GM12878 (cell line): ENCODE data around the gene CHRNA3. TPM values are rescaled to one million over a fixed set of nuclear protein-coding genes. Genes with fewer than 3 reads are reported as not detected.

Experiments
- ATAC-seq: fragments of 200-7000 bp; cut with Tn5 transposase; 3 replicates; pipeline ENCODE4 v1.9.1; 2020; ENCODE audit warnings: mild to moderate bottlenecking, moderate library complexity
- BruUV-seq: library from RNA; stranded (reverse); fragments of 400-500 nt; replicated peaks from 2 replicates; lab custom pipeline; 2021; lab: Mats Ljungman, UMichigan
- CTCF ChIA-PET: fragments of 300-600 bp; sonication (Branson Sonifier 250); formaldehyde crosslinking; extraction: SDS; loops from one replicate; lab custom pipeline; 2021; ENCODE audit warnings: inconsistent platforms; lab: Yijun Ruan, JAX
- POLR2A ChIA-PET: fragments of 350-600 bp; formaldehyde crosslinking; extraction: SDS; loops from one replicate; lab custom pipeline; 2021; ENCODE audit warnings: inconsistent platforms; lab: Charles Lee
- RAD21 ChIA-PET: fragments of 300-600 bp; sonication (Branson Sonifier 250); formaldehyde crosslinking; loops from one replicate; lab custom pipeline; 2023; ENCODE audit warnings: antibody characterized with exemption; ENCODE audit not compliant: unreplicated experiment; lab: Charles Lee
- SMC1A ChIA-PET: fragments of 300-600 bp; sonication (Branson Sonifier 250); formaldehyde crosslinking; loops from one replicate; lab custom pipeline; 2023; ENCODE audit not compliant: unreplicated experiment, uncharacterized antibody; lab: Charles Lee
- DNase-seq: peaks from one replicate; pipeline ENCODE4 v3.0.0-alpha.2; 2011; ENCODE audit warnings: low read depth, low spot score
- FAIRE-seq: peaks from 3 replicates; lab custom pipeline; 2011; peaks lifted over from hg19 to GRCh38; lab: Jason Lieb, UNC
- H2AFZ ChIP-seq: 2 replicates; pipeline ENCODE4 v1.6.0; 2011; ENCODE audit warnings: low read depth, low read length, control low read depth; ENCODE audit not compliant: control insufficient read depth
- H3K27ac ChIP-seq: 2 replicates; pipeline ENCODE4 v1.5.1; 2011; ENCODE audit warnings: control low read depth; ENCODE audit not compliant: control insufficient read depth, insufficient read depth
- H3K27me3 ChIP-seq, 2 experiments: replicated peaks in 1 of 2; 2 replicates each; pipeline versions ENCODE4 v1.6.0 to v1.6.1; 2011; ENCODE audit warnings: low read length in 1 of 2; ENCODE audit not compliant: control insufficient read depth in 2 of 2, insufficient read depth in 2 of 2
- H3K36me3 ChIP-seq, 2 experiments: 2 replicates each; pipeline ENCODE4 v1.5.1; 2011; ENCODE audit warnings: low read length in 1 of 2; ENCODE audit not compliant: control insufficient read depth in 2 of 2, insufficient read depth in 2 of 2
- H3K4me1 ChIP-seq: 2 replicates; pipeline ENCODE4 v1.6.1; 2011; ENCODE audit warnings: mild to moderate bottlenecking, low read length, moderate library complexity, mixed read lengths; ENCODE audit not compliant: control insufficient read depth, insufficient read depth
- H3K4me2 ChIP-seq: 2 replicates; pipeline ENCODE4 v1.6.0; 2011; ENCODE audit warnings: control low read depth; ENCODE audit not compliant: control insufficient read depth, insufficient read depth
- H3K4me3 ChIP-seq: fragments of 200-600 bp; sonication (generic); 2 replicates; pipeline ENCODE4 v1.5.1; 2016
- H3K79me2 ChIP-seq: 2 replicates; pipeline ENCODE4 v1.6.0; 2011; ENCODE audit warnings: low read length; ENCODE audit not compliant: control insufficient read depth, insufficient read depth
- H3K9ac ChIP-seq: 2 replicates; pipeline ENCODE4 v1.8.0; 2011; ENCODE audit warnings: low read length, control low read depth, mixed read lengths; ENCODE audit not compliant: control insufficient read depth, insufficient read depth
- H3K9me3 ChIP-seq: replicated peaks from 3 replicates; pipeline ENCODE4 v1.5.1; 2011; ENCODE audit warnings: mild to moderate bottlenecking, low read length; ENCODE audit not compliant: control insufficient read depth, insufficient read depth
- H4K20me1 ChIP-seq: 2 replicates; pipeline ENCODE4 v1.6.0; 2011; ENCODE audit not compliant: control insufficient read depth, insufficient read depth
- BCL11A ChIP-seq: IDR thresholded peaks from 2 replicates; pipeline ENCODE4 v1.6.1; 2011; ENCODE audit warnings: low read depth, low read length
- CBX3 ChIP-seq: fragments of 200-600 bp; sonication (generic); IDR thresholded peaks from 2 replicates; pipeline ENCODE4 v1.6.1; 2016; ENCODE audit warnings: low read depth, borderline replicate concordance
- CEBPZ ChIP-seq: fragments of 150-350 bp; IDR thresholded peaks from 2 replicates; pipeline ENCODE4 v1.6.1; 2016; ENCODE audit warnings: low read depth, low read length
- CHD2 ChIP-seq: IDR thresholded peaks from 2 replicates; pipeline ENCODE4 v1.6.1; 2011; ENCODE audit warnings: low read depth, low read length, improper control_type of control experiment, borderline replicate concordance
- CREM ChIP-seq: IDR thresholded peaks from 2 replicates; pipeline ENCODE4 v1.6.1; 2014; ENCODE audit warnings: antibody characterized with exemption, low read depth
- EZH2 ChIP-seq: IDR thresholded peaks from 2 replicates; pipeline ENCODE4 v1.6.1; 2012; ENCODE audit warnings: low read depth, mild to moderate bottlenecking, control low read depth, inconsistent platforms, low read length, borderline replicate concordance; ENCODE audit not compliant: control insufficient read depth
- HDAC6 ChIP-seq: fragments of 200-600 bp; sonication (generic); IDR thresholded peaks from one replicate; pipeline ENCODE4 v1.8.0; 2017; ENCODE audit warnings: antibody characterized with exemption; ENCODE audit not compliant: unreplicated experiment
- HDGF ChIP-seq: fragments of 450-650 bp; IDR thresholded peaks from 2 replicates; pipeline ENCODE4 v1.6.1; 2016; ENCODE audit warnings: antibody characterized with exemption
- HSF1 ChIP-seq: fragments of 150-350 bp; IDR thresholded peaks from 2 replicates; pipeline ENCODE4 v1.6.1; 2014; ENCODE audit warnings: mild to moderate bottlenecking, low read depth, low read length
- NFXL1 ChIP-seq: fragments of 450-650 bp; IDR thresholded peaks from 2 replicates; pipeline ENCODE4 v1.6.1; 2017; ENCODE audit warnings: antibody characterized with exemption, mild to moderate bottlenecking, borderline replicate concordance
- POLR2A ChIP-seq: IDR thresholded peaks from 2 replicates; pipeline ENCODE4 v1.6.1; 2011; ENCODE audit warnings: low read depth, mild to moderate bottlenecking, low read length
- RFX5 ChIP-seq: IDR thresholded peaks from 2 replicates; pipeline ENCODE4 v1.6.1; 2011; ENCODE audit warnings: low read depth, low read length, improper control_type of control experiment
- RUNX3 ChIP-seq: IDR thresholded peaks from 2 replicates; pipeline ENCODE4 v1.6.1; 2012; ENCODE audit warnings: low read length, inconsistent platforms
- SPI1 ChIP-seq: IDR thresholded peaks from 2 replicates; pipeline ENCODE4 v1.6.1; 2011; ENCODE audit warnings: low read depth, mild to moderate bottlenecking, low read length, moderate library complexity, borderline replicate concordance; ENCODE audit not compliant: insufficient read depth
- SREBF1 ChIP-seq: IDR thresholded peaks from 2 replicates; pipeline ENCODE4 v1.6.1; 2012; ENCODE audit warnings: mild to moderate bottlenecking, low read length
- SREBF2 ChIP-seq: IDR thresholded peaks from 2 replicates; pipeline ENCODE4 v1.6.1; 2012; ENCODE audit warnings: mild to moderate bottlenecking, low read length
- ZBTB33 ChIP-seq: fragments of 450-650 bp; IDR thresholded peaks from 2 replicates; pipeline ENCODE4 v1.6.1; 2017; ENCODE audit warnings: mild to moderate bottlenecking
- WGBS: methylation state at CpG from one replicate; pipeline ENCODE4 v1.1.6; 2016; ENCODE audit warnings: low lambda C conversion rate; ENCODE audit not compliant: insufficient replicate concordance, insufficient coverage; ENCODE audit errors: missing lambda C conversion rate; 5-methylcytosine and 5-hydroxymethylcytosine counted together
- in situ Hi-C: fragments of 300-500 bp; cut with MboI; formaldehyde crosslinking; loops from 9 replicates; pipeline ENCODE4 v1.14.3; 2018; ENCODE audit warnings: mixed read lengths
- intact Hi-C: fragments of 100-400 bp; cut with micrococcal nuclease; formaldehyde crosslinking; loops from one replicate; pipeline ENCODE4 v1.14.2; 2022; ENCODE audit not compliant: unreplicated experiment
- polyA plus RNA-seq, 11 experiments: library from polyadenylated mRNA; depleted of rRNA in 4 of 11; unstranded in 6 of 11; stranded (reverse) in 5 of 11; fragments of >200 nt; fragmentation: Nextera tagmentation in 4 of 11; fragmentation: Illumina TruSeq in 1 of 11; extraction: Ambion mirVana in 4 of 11; extraction: Trizol in 1 of 11; gene quantifications; 1 replicate in 1 of 11; 2 replicates in 10 of 11; pipeline versions ENCODE4 v1.2.1 to v1.2.3, GENCODE V29; 2011 to 2016; ENCODE audit warnings: inconsistent platforms in 2 of 11, missing spikeins in 2 of 11, low read depth in 1 of 11
- total RNA-seq, 4 experiments: library from RNA; depleted of rRNA in 3 of 4; stranded (reverse); fragments of >200 nt in 3 of 4; fragmentation: Illumina TruSeq in 1 of 4; extraction: Trizol in 1 of 4; gene quantifications; 2 replicates each; pipeline versions ENCODE4 v1.2.1 to v1.2.3, GENCODE V29; 2013 to 2021

CHRNA3 gene
- total and polyA plus RNA-seq, 10 of the 15 experiments (the other 5 are each of a cell fraction or from before 2014, with no cell fraction given), result 0.06 to 0.19 (median 0.09) TPM; not detected in 7

GRCh38 chr15:78617516-78617915 is 3.3 kb downstream of the CHRNA3 start:
- Histone ChIP-seq H3K4me1 (no peaks in the 10 kb centered on the region), H3K36me3 (no peaks in the 10 kb centered on the region), H3K79me2 (no peaks in the 10 kb centered on the region), H3K27ac (no peak overlapping the region), H2AFZ (no peak overlapping the region), H3K9me3 (no peaks in the 10 kb centered on the region)
- ChIA-PET POLR2A (no interaction called here), CTCF (interaction anchor here (1.0 kb wide), 2 partner anchors 91 to 92 kb away, joined by 3 to 4 read pairs; no protein-coding TSS in a partner anchor)
- no peak for ATAC-seq
- no TSS peak for BruUV-seq
- WGBS, result 31% methylated on average over 5 of the region's 5 CpGs
- intact Hi-C loops, result no loop called here
- TF ChIP-seq RUNX3, result no peak
- no peak for TF ChIP-seq SPI1
- no peak for TF ChIP-seq SREBF2
- no peak for TF ChIP-seq HDGF
- TF ChIP-seq CREM, result no peak
- no peak for TF ChIP-seq HSF1
- no peak for TF ChIP-seq BCL11A
- no peak for TF ChIP-seq NFXL1
- no peak for TF ChIP-seq EZH2
- TF ChIP-seq ZBTB33, result no peak
- no peak for TF ChIP-seq CEBPZ
- no peak for TF ChIP-seq POLR2A
- no peak for TF ChIP-seq HDAC6
- no peak for TF ChIP-seq RFX5
- no peak for TF ChIP-seq CBX3
- TF ChIP-seq CHD2, result no peak
- no peak for TF ChIP-seq SREBF1
- TF ChIP-seq, all 136 proteins: peak for 0
- FAIRE-seq, result no peak
- H3K27me3 ChIP-seq, result peaks cover 5 to 7% of the 10 kb centered on the region in 2 experiments
- H3K9ac ChIP-seq, result no peak overlapping the region
- ChIA-PET RAD21 (interaction anchor here (1.6 kb wide), 1 partner anchor 92 kb away, joined by 7 read pairs; no protein-coding TSS in a partner anchor), SMC1A (no interaction called here)
- no peaks in the 10 kb centered on the region for H4K20me1 ChIP-seq
- no peak for DNase-seq
- in situ Hi-C loops, result loop anchor here (5.0 kb wide), 1 partner anchor 90 kb away; no protein-coding TSS in a partner anchor
- no peak overlapping the region for H3K4me3 ChIP-seq
- no peak overlapping the region for H3K4me2 ChIP-seq
